HEK293 (cell line): ENCODE measurements around the gene PFN2.

ENCODE experiments used
- KLF1 ChIP-seq: fragments of 450-650 bp; formaldehyde crosslinking; IDR thresholded peaks from 2 replicates; pipeline ENCODE4 v1.5.1; 2016; ENCODE audit warnings: missing biosample characterization, missing genetic modification characterization
- PATZ1 ChIP-seq: fragments of 450-650 bp; formaldehyde crosslinking; IDR thresholded peaks from 2 replicates; pipeline ENCODE4 v1.5.1; 2016; ENCODE audit warnings: missing biosample characterization, missing genetic modification characterization
- PRDM4 ChIP-seq: fragments of 450-650 bp; formaldehyde crosslinking; IDR thresholded peaks from 2 replicates; pipeline ENCODE4 v1.5.1; 2017; ENCODE audit warnings: missing biosample characterization, missing genetic modification characterization
- YY1 ChIP-seq: fragments of 450-650 bp; formaldehyde crosslinking; IDR thresholded peaks from 2 replicates; pipeline ENCODE4 v1.5.1; 2018; ENCODE audit warnings: missing biosample characterization, missing genetic modification characterization
- ZBTB26 ChIP-seq: fragments of 450-650 bp; formaldehyde crosslinking; optimal IDR thresholded peaks from 2 replicates; pipeline ENCODE3; 2016; ENCODE audit warnings: missing biosample characterization, mild to moderate bottlenecking, missing genetic modification characterization
- ZBTB48 ChIP-seq: fragments of 450-650 bp; formaldehyde crosslinking; IDR thresholded peaks from 2 replicates; pipeline ENCODE4 v1.5.1; 2016; ENCODE audit warnings: missing biosample characterization, missing genetic modification characterization
- ZEB2 ChIP-seq: fragments of 450-650 bp; formaldehyde crosslinking; IDR thresholded peaks from 2 replicates; pipeline ENCODE4 v1.5.1; 2016; ENCODE audit warnings: missing biosample characterization, missing genetic modification characterization
- ZFHX2 ChIP-seq: fragments of 450-650 bp; formaldehyde crosslinking; conservative IDR thresholded peaks from 2 replicates; pipeline ENCODE4 v1.5.1; 2016; ENCODE audit warnings: missing biosample characterization, missing genetic modification characterization
- ZFP41 ChIP-seq: fragments of 450-650 bp; formaldehyde crosslinking; IDR thresholded peaks from 2 replicates; pipeline ENCODE4 v1.5.1; 2016; ENCODE audit warnings: missing biosample characterization, missing genetic modification characterization, borderline replicate concordance
- ZNF18 ChIP-seq: fragments of 450-650 bp; formaldehyde crosslinking; IDR thresholded peaks from 2 replicates; pipeline ENCODE4 v1.5.1; 2016; ENCODE audit warnings: missing biosample characterization, missing genetic modification characterization
- ZNF223 ChIP-seq: fragments of 450-650 bp; formaldehyde crosslinking; IDR thresholded peaks from 2 replicates; pipeline ENCODE4 v1.5.1; 2016; ENCODE audit warnings: missing biosample characterization, missing genetic modification characterization
- ZNF280D ChIP-seq: fragments of 450-650 bp; formaldehyde crosslinking; IDR thresholded peaks from 2 replicates; pipeline ENCODE4 v1.5.1; 2016; ENCODE audit warnings: missing biosample characterization, missing genetic modification characterization
- ZNF362 ChIP-seq: fragments of 450-650 bp; formaldehyde crosslinking; IDR thresholded peaks from 2 replicates; pipeline ENCODE4 v1.5.1; 2016; ENCODE audit warnings: missing biosample characterization, missing genetic modification characterization
- ZNF398 ChIP-seq: fragments of 450-650 bp; formaldehyde crosslinking; IDR thresholded peaks from 2 replicates; pipeline ENCODE4 v1.5.1; 2017; ENCODE audit warnings: missing biosample characterization, missing genetic modification characterization
- ZNF404 ChIP-seq: fragments of 450-650 bp; formaldehyde crosslinking; IDR thresholded peaks from 2 replicates; pipeline ENCODE4 v1.5.1; 2017; ENCODE audit warnings: missing biosample characterization, missing genetic modification characterization
- ZNF433 ChIP-seq: fragments of 450-650 bp; formaldehyde crosslinking; IDR thresholded peaks from 2 replicates; pipeline ENCODE4 v1.5.1; 2016; ENCODE audit warnings: missing biosample characterization, missing genetic modification characterization, low read depth
- ZNF530 ChIP-seq: fragments of 450-650 bp; formaldehyde crosslinking; IDR thresholded peaks from 2 replicates; pipeline ENCODE4 v1.5.1; 2016; ENCODE audit warnings: low read depth, missing biosample characterization, missing genetic modification characterization
- ZNF621 ChIP-seq: fragments of 450-650 bp; formaldehyde crosslinking; IDR thresholded peaks from 2 replicates; pipeline ENCODE4 v1.5.1; 2017; ENCODE audit warnings: missing biosample characterization, missing genetic modification characterization
- ZNF645 ChIP-seq: fragments of 450-650 bp; formaldehyde crosslinking; IDR thresholded peaks from 2 replicates; pipeline ENCODE4; 2016; ENCODE audit warnings: missing biosample characterization, missing genetic modification characterization
- ZNF692 ChIP-seq: fragments of 450-650 bp; formaldehyde crosslinking; IDR thresholded peaks from 2 replicates; pipeline ENCODE4 v1.5.1; 2016; ENCODE audit warnings: missing biosample characterization, missing genetic modification characterization
- ZNF707 ChIP-seq: fragments of 450-650 bp; formaldehyde crosslinking; IDR thresholded peaks from 2 replicates; pipeline ENCODE4 v1.5.1; 2016; ENCODE audit warnings: missing biosample characterization, missing genetic modification characterization
- ZXDB ChIP-seq: fragments of 450-650 bp; formaldehyde crosslinking; IDR thresholded peaks from 2 replicates; pipeline ENCODE4 v1.5.1; 2016; ENCODE audit warnings: missing biosample characterization, missing genetic modification characterization

The PFN2 gene

GRCh38 chr3:149971403-149972075 lies 844 bp upstream of the PFN2 start (continued):
- TF ChIP-seq PATZ1 (tag by site-specific recombination) (peak; percentile 61), ZNF530 (tag by site-specific recombination) (no peak), ZNF621 (tag by site-specific recombination) (no peak), PRDM4 (tag by site-specific recombination) (no peak), ZBTB26 (tag by site-specific recombination) (peak; percentile 47), ZNF398 (tag by site-specific recombination) (peak; percentile 3; the same call in 1 of the 2 replicates), KLF1 (tag by site-specific recombination) (no peak), ZFP41 (tag by site-specific recombination) (no peak), ZNF404 (tag by site-specific recombination) (no peak), ZNF707 (tag by site-specific recombination) (no peak), YY1 (tag by site-specific recombination) (no peak), ZFHX2 (tag by site-specific recombination) (peak; percentile 77), ZBTB48 (tag by site-specific recombination) (peak; percentile 23; the same call in 1 of the 2 replicates), ZNF223 (tag by site-specific recombination) (no peak), ZNF18 (tag by site-specific recombination) (no peak), ZNF362 (tag by site-specific recombination) (no peak), ZNF692 (tag by site-specific recombination) (0 out of 2 replicates have a peak, but pooled peaks have one; percentile 84), ZNF645 (tag by site-specific recombination) (no peak), ZXDB (tag by site-specific recombination) (peak; percentile 72; the same call in 1 of the 2 replicates), ZNF280D (no peak), ZNF433 (tag by site-specific recombination) (no peak), ZEB2 (peak; percentile 35; the same call in 1 of the 2 replicates)
